ENCODE results near the gene NID1. TPM values are rescaled to one million over a fixed set of nuclear protein-coding genes. Genes with fewer than 3 reads are reported as not detected.
"Not testable (repeated sequence)": the region's sequence is repeated elsewhere in the genome, so short reads cannot be mapped to it uniquely, and the experiment has no call there.

NID1 gene
- total RNA-seq, 2 donors from 2014 or later, result 0.45 to 2.6 TPM

- H3K27me3 Mint-ChIP-seq, result no peaks in the 10 kb centered on the region
- H3K9me3 ChIP-seq (ENCODE audit: control insufficient read depth, low read length, poor library complexity, severe bottlenecking), result no peaks in the 10 kb centered on the region
- no peak for ATAC-seq
- DNase-seq, result no peak
- H3K36me3 Mint-ChIP-seq (ENCODE audit: low read depth), result peaks cover 2% of the 10 kb centered on the region
- H3K4me1 Mint-ChIP-seq, result peaks cover 2% of the 10 kb centered on the region
- H3K4me3 Mint-ChIP-seq, result peak overlapping the region; percentile 22
- no peak overlapping the region for H3K27ac Mint-ChIP-seq
These were observed 19.5 kb upstream of the NID1 start for GRCh38 chr1:236084386-236084730.

GRCh38 chr1:236083650-236084385 lies 18.9 kb upstream of the NID1 start:
- Mint-ChIP-seq H3K27me3 (no peaks in the 10 kb centered on the region), H3K4me3 (no peak overlapping the region), H3K36me3 (ENCODE audit: low read depth) (peaks cover 2% of the 10 kb centered on the region), H3K4me1 (peaks cover 2% of the 10 kb centered on the region), H3K27ac (no peak overlapping the region)
- DNase-seq, result no peak
- no peaks in the 10 kb centered on the region for H3K9me3 ChIP-seq (ENCODE audit: control insufficient read depth, low read length, poor library complexity, severe bottlenecking)
- ATAC-seq, result no peak

GRCh38 chr1:236082526-236082925 lies 17.6 kb upstream of the NID1 start:
- H3K36me3 Mint-ChIP-seq (ENCODE audit: low read depth), result peaks cover 2% of the 10 kb centered on the region
- H3K4me3 Mint-ChIP-seq, result no peak overlapping the region
- peaks cover 2% of the 10 kb centered on the region for H3K4me1 Mint-ChIP-seq
- ATAC-seq, result no peak
- H3K9me3 ChIP-seq (ENCODE audit: control insufficient read depth, low read length, poor library complexity, severe bottlenecking), result no peaks in the 10 kb centered on the region
- no peak overlapping the region for H3K27ac Mint-ChIP-seq
- H3K27me3 Mint-ChIP-seq, result no peaks in the 10 kb centered on the region
- no peak for DNase-seq

GRCh38 chr1:236081546-236082227 lies 16.8 kb upstream of the NID1 start:
- H3K9me3 ChIP-seq (ENCODE audit: control insufficient read depth, low read length, poor library complexity, severe bottlenecking), result no peaks in the 10 kb centered on the region
- no peak for DNase-seq
- no peaks in the 10 kb centered on the region for H3K27me3 Mint-ChIP-seq
- H3K4me3 Mint-ChIP-seq, result no peak overlapping the region
- peaks cover 2% of the 10 kb centered on the region for H3K36me3 Mint-ChIP-seq (ENCODE audit: low read depth)
- no peak for ATAC-seq
- H3K4me1 Mint-ChIP-seq, result peaks cover 2% of the 10 kb centered on the region
- H3K27ac Mint-ChIP-seq, result no peak overlapping the region

GRCh38 chr1:236079703-236080102 lies 14.8 kb upstream of the NID1 start:
- Mint-ChIP-seq H3K27ac (no peak overlapping the region), H3K36me3 (ENCODE audit: low read depth) (peaks cover 2% of the 10 kb centered on the region), H3K27me3 (no peaks in the 10 kb centered on the region), H3K4me1 (peaks cover 2% of the 10 kb centered on the region), H3K4me3 (no peak overlapping the region)
- DNase-seq (no peak), ATAC-seq (no peak)
- H3K9me3 ChIP-seq (ENCODE audit: control insufficient read depth, low read length, poor library complexity, severe bottlenecking), result no peaks in the 10 kb centered on the region

- DNase-seq (no peak), ATAC-seq (no peak)
- Mint-ChIP-seq H3K27me3 (no peaks in the 10 kb centered on the region), H3K4me3 (no peak overlapping the region), H3K27ac (no peak overlapping the region), H3K4me1 (peaks cover 2% of the 10 kb centered on the region), H3K36me3 (ENCODE audit: low read depth) (peaks cover 2% of the 10 kb centered on the region)
- no peaks in the 10 kb centered on the region for H3K9me3 ChIP-seq (ENCODE audit: control insufficient read depth, low read length, poor library complexity, severe bottlenecking)
These were observed 14.1 kb upstream of the NID1 start for GRCh38 chr1:236078993-236079392.

GRCh38 chr1:236078077-236078476 lies 13.2 kb upstream of the NID1 start:
- not testable (repeated sequence) for ATAC-seq; DNase-seq; H3K27ac Mint-ChIP-seq; H3K4me1 Mint-ChIP-seq; H3K27me3 Mint-ChIP-seq; H3K9me3 ChIP-seq (ENCODE audit: control insufficient read depth, low read length, poor library complexity, severe bottlenecking); H3K4me3 Mint-ChIP-seq; H3K36me3 Mint-ChIP-seq (ENCODE audit: low read depth)

GRCh38 chr1:236075848-236076247 lies 11.0 kb upstream of the NID1 start:
- no peak overlapping the region for H3K4me3 Mint-ChIP-seq
- no peak for ATAC-seq

GRCh38 chr1:236073307-236073897 lies 8.5 kb upstream of the NID1 start:
- Mint-ChIP-seq H3K27ac (no peak overlapping the region), H3K4me3 (no peak overlapping the region), H3K36me3 (ENCODE audit: low read depth) (peaks cover 2% of the 10 kb centered on the region), H3K4me1 (no peaks in the 10 kb centered on the region), H3K27me3 (no peaks in the 10 kb centered on the region)
- DNase-seq (no peak), ATAC-seq (no peak)
- no peaks in the 10 kb centered on the region for H3K9me3 ChIP-seq (ENCODE audit: control insufficient read depth, low read length, poor library complexity, severe bottlenecking)

More at GRCh38 chr1:236075848-236076247, 11.0 kb upstream of the NID1 start:
- Mint-ChIP-seq H3K4me1 (peaks cover 2% of the 10 kb centered on the region), H3K36me3 (ENCODE audit: low read depth) (peaks cover 2% of the 10 kb centered on the region), H3K27ac (no peak overlapping the region), H3K27me3 (no peaks in the 10 kb centered on the region)
- DNase-seq, result no peak
- H3K9me3 ChIP-seq (ENCODE audit: control insufficient read depth, low read length, poor library complexity, severe bottlenecking), result no peaks in the 10 kb centered on the region

- Mint-ChIP-seq H3K4me1 (peaks cover 7% of the 10 kb centered on the region), H3K4me3 (no peak overlapping the region), H3K36me3 (ENCODE audit: low read depth) (peaks cover 2% of the 10 kb centered on the region), H3K27me3 (peaks cover 3% of the 10 kb centered on the region), H3K27ac (no peak overlapping the region)
- DNase-seq (no peak), ATAC-seq (no peak)
- no peaks in the 10 kb centered on the region for H3K9me3 ChIP-seq (ENCODE audit: control insufficient read depth, low read length, poor library complexity, severe bottlenecking)
These were observed 7.1 kb upstream of the NID1 start for GRCh38 chr1:236072001-236072400.

- ATAC-seq (no peak), DNase-seq (no peak)
- peaks cover 20% of the 10 kb centered on the region for H3K4me1 Mint-ChIP-seq
- peaks cover 2% of the 10 kb centered on the region for H3K36me3 Mint-ChIP-seq (ENCODE audit: low read depth)
- H3K27me3 Mint-ChIP-seq, result peaks cover 11% of the 10 kb centered on the region
- H3K27ac Mint-ChIP-seq, result no peak overlapping the region
- H3K4me3 Mint-ChIP-seq, result no peak overlapping the region
- no peaks in the 10 kb centered on the region for H3K9me3 ChIP-seq (ENCODE audit: control insufficient read depth, low read length, poor library complexity, severe bottlenecking)
These were observed 5.9 kb upstream of the NID1 start for GRCh38 chr1:236070753-236071152.

GRCh38 chr1:236069796-236070195 lies 4.9 kb upstream of the NID1 start:
- Mint-ChIP-seq H3K27me3 (peaks cover 15% of the 10 kb centered on the region), H3K27ac (no peak overlapping the region), H3K4me3 (no peak overlapping the region), H3K4me1 (peaks cover 23% of the 10 kb centered on the region), H3K36me3 (ENCODE audit: low read depth) (peaks cover 2% of the 10 kb centered on the region)
- DNase-seq (no peak), ATAC-seq (no peak)
- no peaks in the 10 kb centered on the region for H3K9me3 ChIP-seq (ENCODE audit: control insufficient read depth, low read length, poor library complexity, severe bottlenecking)

GRCh38 chr1:236067854-236068454 lies 3.1 kb upstream of the NID1 start:
- Mint-ChIP-seq H3K27me3 (peaks cover 23% of the 10 kb centered on the region), H3K4me1 (peaks cover 23% of the 10 kb centered on the region)

More at GRCh38 chr1:236067854-236068454, 3.1 kb upstream of the NID1 start:
- ATAC-seq, result no peak
- peaks cover 2% of the 10 kb centered on the region for H3K36me3 Mint-ChIP-seq (ENCODE audit: low read depth)
- H3K4me3 Mint-ChIP-seq, result no peak overlapping the region
- no peaks in the 10 kb centered on the region for H3K9me3 ChIP-seq (ENCODE audit: control insufficient read depth, low read length, poor library complexity, severe bottlenecking)
- peak overlapping the region; percentile 78 for H3K27ac Mint-ChIP-seq
- DNase-seq, result no peak

Data from T-helper 17 cell (primary cell).